Suppressor macrophage (primary cell): ENCODE measurements around the gene PF4V1.

Experiments used
- DNase-seq, 4 experiments: peaks; one replicate each; pipeline ENCODE4 v3.0.0-alpha.2; 2020 to 2022

Gene PF4V1

GRCh38 chr4:73847526-73848182 is 5.4 kb upstream of the PF4V1 start:
- peak; percentile 53 to 82 (median 72) for DNase-seq

GRCh38 chr4:73848183-73848777 is 4.8 kb upstream of the PF4V1 start:
- DNase-seq, result no peak

- no peak for DNase-seq
These were observed 2.7 kb upstream of the PF4V1 start for GRCh38 chr4:73850261-73850970.

- no peak for DNase-seq
These were observed 1.8 kb upstream of the PF4V1 start for GRCh38 chr4:73851293-73851692.

- DNase-seq, result no peak
These were observed 325 bp upstream of the PF4V1 start for GRCh38 chr4:73852771-73853170.

GRCh38 chr4:73853718-73854473 is 800 bp downstream of the PF4V1 start:
- DNase-seq, result no peak

GRCh38 chr4:73855406-73855805 is 2.3 kb downstream of the PF4V1 start:
- no peak for DNase-seq

GRCh38 chr4:73856518-73856917 is 3.4 kb downstream of the PF4V1 start:
- DNase-seq, result no peak

GRCh38 chr4:73859614-73860088 is 6.6 kb downstream of the PF4V1 start:
- DNase-seq, result no peak

- no peak for DNase-seq
These were observed 7.1 kb downstream of the PF4V1 start for GRCh38 chr4:73860181-73860580.

GRCh38 chr4:73860917-73861316 is 7.8 kb downstream of the PF4V1 start:
- peak in 2 of 4 experiments; percentile 66 to 68 for DNase-seq

- no peak for DNase-seq
These were observed 9.2 kb downstream of the PF4V1 start for GRCh38 chr4:73862322-73862721.

- no peak for DNase-seq
These were observed 11.3 kb downstream of the PF4V1 start for GRCh38 chr4:73864365-73864764.

- no peak for DNase-seq
These were observed 11.9 kb downstream of the PF4V1 start for GRCh38 chr4:73864961-73865360.

- peak in 3 of 4 experiments; percentile 14 to 70 (median 53) for DNase-seq
These were observed 12.5 kb downstream of the PF4V1 start for GRCh38 chr4:73865431-73866096.

- DNase-seq, result no peak
These were observed 13.2 kb downstream of the PF4V1 start for GRCh38 chr4:73866246-73866645.

- no peak for DNase-seq
These were observed 14.7 kb downstream of the PF4V1 start for GRCh38 chr4:73867783-73868182.

- no peak for DNase-seq
These were observed 15.4 kb downstream of the PF4V1 start for GRCh38 chr4:73868206-73869129.

- peak; percentile 40 to 78 (median 58) for DNase-seq
These were observed 16.3 kb downstream of the PF4V1 start, which contains the start of gene CXCL1 for GRCh38 chr4:73869130-73870055. Gene CXCL1, plus strand, starts transcription at chr4:73869393. Its CDS starts 78 bp downstream, at chr4:73869471.

- DNase-seq, result peak; percentile 14 to 69 (median 54)
These were observed 17.2 kb downstream of the PF4V1 start for GRCh38 chr4:73870260-73870659.
